Fibroblast of lung (primary cell): ENCODE data around the gene PLCB2. TPM values are rescaled to one million over a fixed set of nuclear protein-coding genes. Genes with fewer than 3 reads are reported as not detected.

ENCODE experiments used
- DNase-seq, 2 donors: peaks; one replicate each; pipeline versions ENCODE4 v3.0.0 to v3.0.0-alpha.2; 2010; ENCODE audit warnings: low read depth in 2 of 2
- H2AFZ ChIP-seq: 2 replicates; pipeline ENCODE4 v1.5.1; 2012; ENCODE audit warnings: low read length, control low read depth, inconsistent platforms
- H3K27ac ChIP-seq: 2 replicates; pipeline ENCODE4 v1.5.1; 2011; ENCODE audit warnings: low read length, control low read depth; ENCODE audit not compliant: insufficient read depth
- H3K27me3 ChIP-seq: 2 replicates; pipeline ENCODE4 v1.5.1; 2011; ENCODE audit warnings: mild to moderate bottlenecking, low read length; ENCODE audit not compliant: control insufficient read depth, insufficient read depth
- H3K36me3 ChIP-seq: 2 replicates; pipeline ENCODE4 v1.5.1; 2011; ENCODE audit warnings: low read length; ENCODE audit not compliant: control insufficient read depth, insufficient read depth
- H3K4me1 ChIP-seq: 2 replicates; pipeline ENCODE4 v1.5.1; 2011; ENCODE audit warnings: low read length; ENCODE audit not compliant: control insufficient read depth, insufficient read depth; ENCODE audit errors: extremely low read depth
- H3K4me2 ChIP-seq: 2 replicates; pipeline ENCODE4 v1.5.1; 2011; ENCODE audit warnings: low read length, control low read depth; ENCODE audit not compliant: insufficient read depth; ENCODE audit errors: extremely low read depth
- H3K4me3 ChIP-seq, 4 experiments: fragments of 200-600 bp in 1 of 4; sonication (generic) in 1 of 4; replicated peaks in 1 of 4; 2 replicates each; pipeline ENCODE4 v1.5.1; 2011 to 2016; ENCODE audit warnings: low read length in 4 of 4, low read depth in 3 of 4, mild to moderate bottlenecking in 3 of 4, control low read depth in 2 of 4, inconsistent platforms in 1 of 4, mixed read lengths in 1 of 4; ENCODE audit not compliant: insufficient read depth in 1 of 4; ENCODE audit errors: control extremely low read depth in 1 of 4
- H3K79me2 ChIP-seq: 2 replicates; pipeline ENCODE4 v1.5.1; 2012; ENCODE audit warnings: mild to moderate bottlenecking, low read length, inconsistent platforms; ENCODE audit not compliant: control insufficient read depth, insufficient read depth
- H3K9ac ChIP-seq: 2 replicates; pipeline ENCODE4 v1.5.1; 2011; ENCODE audit warnings: mild to moderate bottlenecking, low read length, control low read depth; ENCODE audit not compliant: insufficient read depth
- H3K9me3 ChIP-seq: 2 replicates; pipeline ENCODE4 v1.5.1; 2012; ENCODE audit warnings: low read depth, low read length; ENCODE audit not compliant: control insufficient read depth, insufficient read depth
- H4K20me1 ChIP-seq: 2 replicates; pipeline ENCODE4 v1.5.1; 2011; ENCODE audit warnings: low read length; ENCODE audit not compliant: control insufficient read depth, insufficient read depth; ENCODE audit errors: extremely low read depth
- CTCF ChIP-seq, 2 donors: IDR thresholded peaks in 1 of 2; conservative IDR thresholded peaks in 1 of 2; 1 replicate in 1 of 2; 2 replicates in 1 of 2; pipeline ENCODE4 v1.5.1; 2011 to 2012; ENCODE audit warnings: low read length in 2 of 2, control low read depth in 1 of 2, inconsistent platforms in 1 of 2, low read depth in 1 of 2, mild to moderate bottlenecking in 1 of 2
- EZH2 ChIP-seq: IDR thresholded peaks from 2 replicates; pipeline ENCODE4 v1.5.1; 2012; ENCODE audit warnings: low read length, control low read depth, mild to moderate bottlenecking; ENCODE audit errors: missing control alignments
- polyA plus RNA-seq, 2 donors: library from polyadenylated mRNA; depleted of rRNA in 1 of 2; stranded (reverse) in 1 of 2; unstranded in 1 of 2; fragments of >200 nt; gene quantifications; 2 replicates each; pipeline ENCODE4 v1.2.1, GENCODE V29; 2011 to 2012; ENCODE audit warnings: missing spikeins in 1 of 2
- total RNA-seq: library from RNA; depleted of rRNA; stranded (reverse); fragments of >200 nt; gene quantifications from 2 replicates; pipeline ENCODE4 v1.2.1, GENCODE V29; 2014

PLCB2 gene
- total and polyA plus RNA-seq, 2 donors (not counting 1 experiment from before 2014, with no cell fraction given): under 0.01 to 0.40 TPM

DNA sequence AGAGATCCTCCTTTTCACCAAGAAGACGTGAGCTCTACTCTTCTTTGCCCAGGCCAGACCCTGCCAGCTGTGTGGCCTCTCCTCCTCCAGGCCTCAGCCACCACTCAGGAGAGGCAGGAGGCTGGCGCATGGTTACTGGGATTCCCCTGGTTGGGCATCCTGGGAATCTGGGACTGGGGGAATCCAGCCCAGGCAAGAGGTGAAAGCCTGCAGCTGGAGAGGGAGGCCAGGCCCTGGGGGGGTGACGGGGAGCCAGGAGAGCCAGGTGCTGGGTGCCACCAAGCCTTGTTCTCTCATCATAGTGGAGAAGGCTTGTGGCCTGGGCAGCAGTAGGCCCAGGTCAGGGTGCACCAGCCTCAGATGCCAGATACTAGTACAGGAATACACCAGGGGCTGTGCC lies 26.8 kb upstream of the PLCB2 start:
- Histone ChIP-seq H3K9me3 (no peaks in the 10 kb centered on the region), H3K4me2 (no peak overlapping the region), H3K9ac (no peak overlapping the region), H3K27ac (peak overlapping the region; percentile 32), H3K4me3 (no peak overlapping the region), H3K27me3 (no peaks in the 10 kb centered on the region), H3K79me2 (peaks cover 13% of the 10 kb centered on the region), H2AFZ (no peak overlapping the region), H3K4me1 (peaks cover 24% of the 10 kb centered on the region), H4K20me1 (no peaks in the 10 kb centered on the region), H3K36me3 (peaks cover 24% of the 10 kb centered on the region)
- DNase-seq: no peak
- TF ChIP-seq CTCF (conservative IDR thresholded peaks at IDR 0.05 in 1 of 2, IDR thresholded peaks at IDR 0.05 in 1 of 2; ENCODE audit: low read depth in 1 of 2, low read length in 2 of 2) (no peak), EZH2 (no peak)

DNA sequence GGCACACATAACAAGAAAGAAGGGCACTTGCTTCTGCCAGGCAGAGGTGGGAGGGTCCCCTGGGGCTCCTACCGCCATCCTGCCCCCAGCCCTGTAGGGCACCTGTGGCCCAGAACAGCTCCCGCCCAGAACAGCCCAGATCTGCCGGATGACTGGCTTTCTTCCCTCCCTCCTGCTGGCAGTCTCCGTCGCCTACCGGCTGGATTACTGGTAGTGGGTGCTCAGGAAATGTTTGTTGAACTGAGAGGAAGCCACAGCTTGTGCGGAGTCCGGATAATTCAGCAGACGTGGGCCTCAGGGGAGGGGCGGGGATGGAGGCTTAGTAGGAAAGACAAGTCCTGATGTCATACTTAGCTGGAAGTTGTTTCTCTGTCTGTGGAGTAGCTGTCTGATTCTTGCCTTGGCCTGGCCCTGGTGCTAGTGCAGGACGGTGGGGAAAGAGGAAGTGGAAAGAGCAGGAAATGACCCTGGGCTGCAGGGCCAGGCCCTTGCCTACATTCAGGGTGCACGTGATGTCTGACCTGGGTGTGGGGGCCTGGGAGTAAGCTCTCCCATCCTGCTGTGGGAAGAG lies 26.3 kb upstream of the PLCB2 start:
- peaks cover 24% of the 10 kb centered on the region for H3K36me3 ChIP-seq
- no peak for TF ChIP-seq CTCF (conservative IDR thresholded peaks at IDR 0.05 in 1 of 2, IDR thresholded peaks at IDR 0.05 in 1 of 2; ENCODE audit: low read depth in 1 of 2, low read length in 2 of 2)
- no peaks in the 10 kb centered on the region for H4K20me1 ChIP-seq
- H3K27me3 ChIP-seq: no peaks in the 10 kb centered on the region
- no peak overlapping the region for H3K4me3 ChIP-seq
- H3K79me2 ChIP-seq: peaks cover 7% of the 10 kb centered on the region
- H3K4me1 ChIP-seq: peaks cover 18% of the 10 kb centered on the region
- H3K27ac ChIP-seq: peak overlapping the region; percentile 32
- H3K9ac ChIP-seq: no peak overlapping the region
- no peak overlapping the region for H3K4me2 ChIP-seq
- H2AFZ ChIP-seq: no peak overlapping the region
- H3K9me3 ChIP-seq: no peaks in the 10 kb centered on the region
- DNase-seq: peak; percentile 60 to 75

DNA sequence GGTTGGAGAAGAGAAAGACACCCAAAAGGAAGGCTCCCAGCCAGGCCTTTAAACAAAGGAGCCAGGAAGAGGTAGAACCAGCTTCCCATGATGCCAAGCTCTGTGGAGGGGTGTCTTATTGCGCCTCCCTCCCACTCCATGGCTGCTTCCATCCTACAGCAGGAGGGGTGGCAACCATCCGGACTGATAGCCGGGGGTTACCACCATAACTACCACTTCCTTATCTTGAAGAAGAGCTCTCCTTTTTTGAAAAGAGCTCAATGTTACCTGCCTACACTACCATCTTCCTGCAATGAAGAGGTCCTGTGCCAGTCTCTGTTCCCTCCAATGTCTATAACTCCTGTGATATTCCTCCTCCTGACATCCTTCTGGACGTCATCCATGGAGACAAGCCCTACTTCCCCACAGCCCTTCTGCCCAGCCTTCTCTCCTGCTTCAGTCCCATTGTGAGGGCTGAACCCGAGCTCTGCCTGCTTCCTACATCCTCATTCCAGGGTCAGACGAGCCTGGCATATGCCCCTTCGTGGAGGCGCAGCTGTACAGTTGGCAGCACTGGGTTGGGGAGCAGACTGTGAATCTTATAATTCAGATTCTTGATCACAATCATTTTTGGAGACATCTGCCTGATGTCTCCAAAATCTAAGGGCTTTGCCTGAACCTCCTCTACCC lies 24.5 kb upstream of the PLCB2 start:
- Histone ChIP-seq H2AFZ (no peak overlapping the region), H3K4me1 (peaks cover 8% of the 10 kb centered on the region), H3K4me2 (no peak overlapping the region), H3K4me3 (no peak overlapping the region), H3K36me3 (peaks cover 22% of the 10 kb centered on the region), H4K20me1 (no peaks in the 10 kb centered on the region), H3K27me3 (no peaks in the 10 kb centered on the region), H3K79me2 (no peaks in the 10 kb centered on the region), H3K27ac (no peak overlapping the region), H3K9ac (no peak overlapping the region), H3K9me3 (no peaks in the 10 kb centered on the region)
- no peak for TF ChIP-seq CTCF (conservative IDR thresholded peaks at IDR 0.05 in 1 of 2, IDR thresholded peaks at IDR 0.05 in 1 of 2; ENCODE audit: low read depth in 1 of 2, low read length in 2 of 2)
- DNase-seq: no peak
